Measurements from ENCODE around the gene TBX4.
A peak's percentile ranks its signal among the peaks of the same experiment; 100 is the strongest.
"Not testable (repeated sequence)": the region's sequence is repeated elsewhere in the genome, so short reads cannot be mapped to it uniquely, and the experiment has no call there.

Gene TBX4

GRCh38 chr17:61505846-61506627 lies 53.8 kb downstream of the TBX4 start:
- TF ChIP-seq HDGF (IDR thresholded peaks at IDR 0.05; ENCODE audit: borderline replicate concordance) = no peak
- TF ChIP-seq, protein P1, sequence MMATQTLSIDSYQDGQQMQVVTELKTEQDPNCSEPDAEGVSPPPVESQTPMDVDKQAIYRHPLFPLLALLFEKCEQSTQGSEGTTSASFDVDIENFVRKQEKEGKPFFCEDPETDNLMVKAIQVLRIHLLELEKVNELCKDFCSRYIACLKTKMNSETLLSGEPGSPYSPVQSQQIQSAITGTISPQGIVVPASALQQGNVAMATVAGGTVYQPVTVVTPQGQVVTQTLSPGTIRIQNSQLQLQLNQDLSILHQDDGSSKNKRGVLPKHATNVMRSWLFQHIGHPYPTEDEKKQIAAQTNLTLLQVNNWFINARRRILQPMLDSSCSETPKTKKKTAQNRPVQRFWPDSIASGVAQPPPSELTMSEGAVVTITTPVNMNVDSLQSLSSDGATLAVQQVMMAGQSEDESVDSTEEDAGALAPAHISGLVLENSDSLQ (IDR thresholded peaks at IDR 0.05) = 0 out of 2 replicates have a peak, but pooled peaks have one; percentile 11
- CTCF ChIA-PET = no interaction called here
- POLR2A ChIA-PET = no interaction called here
- DNase-seq (ENCODE audit: extremely low spot score) = no peak

DNA sequence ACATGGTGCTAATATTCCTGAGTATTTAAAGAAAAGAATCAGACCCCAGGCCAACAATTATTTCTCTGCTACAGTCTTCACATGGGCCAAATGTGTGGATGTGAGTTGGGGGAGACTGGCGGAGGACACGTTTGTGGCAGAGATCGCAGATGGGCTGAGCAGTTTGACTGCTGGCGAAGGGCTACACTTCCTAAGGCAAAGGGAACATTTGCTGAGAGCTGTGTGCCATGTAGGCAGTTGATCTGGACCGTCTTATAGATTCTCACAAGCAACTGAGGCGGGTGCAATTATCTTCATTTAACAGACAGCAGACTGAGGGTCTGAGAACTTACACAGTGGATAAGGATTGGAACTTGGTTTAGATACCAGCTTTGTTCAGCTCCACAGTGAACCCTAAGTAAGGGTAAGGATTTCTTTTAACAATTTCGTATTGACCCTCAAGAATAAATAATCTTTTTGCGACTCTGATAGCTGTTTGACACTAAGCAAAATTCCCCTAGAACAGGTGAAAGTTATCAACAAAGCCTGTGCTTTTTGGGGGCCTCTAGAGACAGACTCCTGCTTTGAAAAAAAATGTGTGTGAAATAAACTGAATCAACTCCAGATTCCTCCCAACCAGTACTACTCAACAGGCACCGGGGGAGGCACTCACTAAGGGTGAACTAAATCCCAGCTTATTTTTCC lies 55.3 kb downstream of the TBX4 start:
- DNase-seq (ENCODE audit: extremely low spot score) = no peak
- ChIA-PET POLR2A (no interaction called here), CTCF (interaction anchor here (1.0 kb wide), 1 partner anchor 11 kb away, joined by 3 read pairs; no protein-coding TSS in a partner anchor)
- no peak for TF ChIP-seq FOXK2 (IDR thresholded peaks at IDR 0.05)
- no peak for TF ChIP-seq ZNF384 (IDR thresholded peaks at IDR 0.05)
- TF ChIP-seq, protein P1 (IDR thresholded peaks at IDR 0.05) = no peak

DNA sequence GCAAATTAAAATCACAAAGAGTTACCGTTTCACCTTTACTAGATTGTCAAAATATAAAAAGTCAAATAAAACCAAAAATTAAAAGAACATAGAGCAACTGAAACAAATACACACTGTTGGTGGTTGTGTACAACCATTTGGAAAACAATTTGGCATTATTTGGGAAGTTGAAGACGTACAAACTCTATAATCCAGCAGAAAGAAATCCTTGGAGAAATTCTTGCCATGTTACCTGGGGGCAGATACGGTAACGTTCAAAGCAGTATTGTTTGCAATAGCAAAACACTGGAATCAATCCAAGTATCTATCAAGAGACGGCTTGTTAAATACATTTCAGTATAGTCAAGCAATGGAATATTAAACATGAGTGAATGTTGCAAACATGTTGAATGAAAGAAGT lies 56.7 kb downstream of the TBX4 start:
- ChIA-PET CTCF (no interaction called here), POLR2A (no interaction called here)
- TF ChIP-seq FOXM1 (IDR thresholded peaks at IDR 0.05; ENCODE audit: borderline replicate concordance) (no peak), CTBP1 (IDR thresholded peaks at IDR 0.05; ENCODE audit: borderline replicate concordance) (no peak)
- no peak for DNase-seq (ENCODE audit: extremely low spot score)

- POLR2A ChIA-PET = interaction anchor here (3.0 kb wide), 1 partner anchor 13 kb away, joined by 27 read pairs; no protein-coding TSS in a partner anchor
- CTCF ChIA-PET; DNase-seq (ENCODE audit: extremely low spot score): not testable (repeated sequence)
Measured at GRCh38 chr17:61509454-61509853, 57.2 kb downstream of the TBX4 start.

DNA sequence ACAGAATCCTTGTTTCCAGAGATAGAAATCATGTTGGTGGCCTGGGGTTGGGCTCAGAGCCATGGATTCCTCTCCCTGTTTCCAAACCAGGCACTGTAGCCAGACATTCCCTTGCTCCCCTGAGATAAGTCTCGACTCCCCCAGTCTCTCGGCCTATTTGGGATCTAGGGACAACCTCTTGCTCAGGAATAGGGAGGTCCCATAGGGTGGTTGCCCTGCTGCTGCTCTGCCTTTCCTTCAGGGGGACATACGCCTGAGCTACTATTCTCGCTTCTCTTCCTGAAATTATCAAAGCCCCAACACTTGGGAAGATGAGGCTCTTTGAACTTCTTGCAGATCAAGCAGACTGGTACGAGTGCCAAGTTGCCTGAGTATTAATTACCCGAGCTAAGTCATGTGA lies 58.0 kb downstream of the TBX4 start:
- ChIA-PET POLR2A (interaction anchor here (1.4 to 3.0 kb wide), 2 partner anchors 14 to 97 kb away, joined by 3 to 27 read pairs; no protein-coding TSS in a partner anchor), CTCF (interaction anchor here (2.8 kb wide), 1 partner anchor 13 kb away, joined by 10 read pairs; no protein-coding TSS in a partner anchor)
- no peak for DNase-seq (ENCODE audit: extremely low spot score)
- TF ChIP-seq ARNT (IDR thresholded peaks at IDR 0.05) (no peak), FOXK2 (IDR thresholded peaks at IDR 0.05) (no peak), SP1 (IDR thresholded peaks at IDR 0.05) (no peak), NFRKB (IDR thresholded peaks at IDR 0.05) (no peak), ELF4 (IDR thresholded peaks at IDR 0.05) (no peak), LEF1 (IDR thresholded peaks at IDR 0.05; ENCODE audit: borderline replicate concordance) (no peak), SUZ12 (IDR thresholded peaks at IDR 0.05) (no peak), FOXM1 (IDR thresholded peaks at IDR 0.05; ENCODE audit: borderline replicate concordance) (no peak), ZNF384 (IDR thresholded peaks at IDR 0.05) (no peak), FOXA1 (IDR thresholded peaks at IDR 0.05) (no peak), L3MBTL2 (conservative IDR thresholded peaks at IDR 0.05) (no peak), HDGF (IDR thresholded peaks at IDR 0.05; ENCODE audit: borderline replicate concordance) (no peak), TARDBP (IDR thresholded peaks at IDR 0.05) (no peak), CTBP1 (IDR thresholded peaks at IDR 0.05; ENCODE audit: borderline replicate concordance) (no peak), BHLHE40 (IDR thresholded peaks at IDR 0.05; ENCODE audit: borderline replicate concordance) (no peak)
- TF ChIP-seq, protein P1 (IDR thresholded peaks at IDR 0.05) = no peak

DNA sequence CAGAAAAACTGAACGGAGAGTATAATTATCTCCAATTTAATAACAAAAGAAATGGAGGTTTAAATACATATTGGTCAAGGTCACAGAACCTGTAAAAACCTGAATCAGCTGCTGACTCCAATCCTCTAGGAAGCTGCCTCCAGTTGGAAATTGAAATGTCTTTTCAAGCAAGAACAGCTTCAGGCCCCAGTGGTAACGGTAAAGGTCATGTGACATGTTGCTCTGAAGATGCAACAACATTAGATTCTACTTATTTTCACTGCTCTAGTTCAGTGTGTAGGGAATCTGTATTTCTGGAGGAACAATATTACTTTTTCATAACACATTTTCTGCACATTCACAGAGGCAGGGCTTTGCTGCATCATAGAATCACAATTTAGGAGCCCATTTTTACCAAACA lies 58.8 kb downstream of the TBX4 start:
- DNase-seq (ENCODE audit: extremely low spot score) = no peak
- ChIA-PET POLR2A (interaction anchor here (1.3 to 3.0 kb wide), 3 partner anchors 13 to 98 kb away, joined by 3 to 27 read pairs (median 8); no protein-coding TSS in a partner anchor), CTCF (interaction anchor here (1.2 to 2.8 kb wide), 2 partner anchors 13 to 40 kb away, joined by 3 to 10 read pairs; no protein-coding TSS in a partner anchor)
- no peak for TF ChIP-seq ELF4 (IDR thresholded peaks at IDR 0.05)
- TF ChIP-seq NFRKB (IDR thresholded peaks at IDR 0.05) = no peak
- TF ChIP-seq FOXA1 (IDR thresholded peaks at IDR 0.05) = no peak
- no peak for TF ChIP-seq LEF1 (IDR thresholded peaks at IDR 0.05; ENCODE audit: borderline replicate concordance)
- TF ChIP-seq CTBP1 (IDR thresholded peaks at IDR 0.05; ENCODE audit: borderline replicate concordance) = no peak
- no peak for TF ChIP-seq TARDBP (IDR thresholded peaks at IDR 0.05)
- TF ChIP-seq SUZ12 (IDR thresholded peaks at IDR 0.05) = no peak
- TF ChIP-seq SP1 (IDR thresholded peaks at IDR 0.05) = no peak
- no peak for TF ChIP-seq ZNF384 (IDR thresholded peaks at IDR 0.05)
- no peak for TF ChIP-seq FOXK2 (IDR thresholded peaks at IDR 0.05)
- no peak for TF ChIP-seq ARNT (IDR thresholded peaks at IDR 0.05)
- TF ChIP-seq BHLHE40 (IDR thresholded peaks at IDR 0.05; ENCODE audit: borderline replicate concordance) = no peak
- TF ChIP-seq, protein P1 (IDR thresholded peaks at IDR 0.05) = no peak
- TF ChIP-seq HDGF (IDR thresholded peaks at IDR 0.05; ENCODE audit: borderline replicate concordance) = no peak
- TF ChIP-seq FOXM1 (IDR thresholded peaks at IDR 0.05; ENCODE audit: borderline replicate concordance) = no peak
- TF ChIP-seq L3MBTL2 (conservative IDR thresholded peaks at IDR 0.05) = no peak
